Neuronal stem cell (in vitro differentiated cells): ENCODE data around the gene FCHSD2.

Experiments used
- DNase-seq: peaks from one replicate; pipeline ENCODE4 v3.0.0-alpha.2; 2013; ENCODE audit warnings: low spot score
- H2AFZ ChIP-seq: one replicate; pipeline ENCODE4 v1.6.1; 2013; ENCODE audit warnings: mild to moderate bottlenecking, low read length, inconsistent platforms
- H2AK5ac ChIP-seq: 2 replicates; pipeline ENCODE4 v1.6.1; 2013; ENCODE audit warnings: low read depth, mild to moderate bottlenecking, inconsistent platforms, low read length, moderate library complexity, mixed read lengths
- H2BK120ac ChIP-seq: 2 replicates; pipeline ENCODE4 v1.6.1; 2013; ENCODE audit warnings: low read depth, mild to moderate bottlenecking, inconsistent platforms, low read length, moderate library complexity, mixed read lengths
- H2BK12ac ChIP-seq: one replicate; pipeline ENCODE4 v1.6.1; 2013; ENCODE audit warnings: low read length, inconsistent platforms
- H2BK15ac ChIP-seq: 2 replicates; pipeline ENCODE4 v1.6.1; 2013; ENCODE audit warnings: mild to moderate bottlenecking, low read length, inconsistent platforms, mixed read lengths
- H2BK5ac ChIP-seq: one replicate; pipeline ENCODE4 v1.6.1; 2013; ENCODE audit warnings: inconsistent platforms, mild to moderate bottlenecking, low read length, moderate library complexity
- H3K14ac ChIP-seq: one replicate; pipeline ENCODE4 v1.6.1; 2013; ENCODE audit warnings: low read length, inconsistent platforms
- H3K18ac ChIP-seq: 2 replicates; pipeline ENCODE4 v1.6.1; 2013; ENCODE audit warnings: low read length, inconsistent platforms
- H3K23ac ChIP-seq: 2 replicates; pipeline ENCODE4 v1.6.1; 2013; ENCODE audit warnings: low read depth, mild to moderate bottlenecking, mixed read lengths, low read length, inconsistent platforms; ENCODE audit not compliant: poor library complexity
- H3K27ac ChIP-seq: replicated peaks from 3 replicates; pipeline ENCODE4 v1.5.1; 2013; ENCODE audit warnings: low read length, inconsistent platforms
- H3K27me3 ChIP-seq, 3 experiments: 2 replicates each; pipeline ENCODE4 v1.6.1; 2013; ENCODE audit warnings: low read length in 3 of 3, mild to moderate bottlenecking in 2 of 3, inconsistent platforms in 1 of 3, low read depth in 1 of 3, mixed read lengths in 1 of 3, moderate library complexity in 1 of 3; ENCODE audit not compliant: control insufficient read depth in 3 of 3, insufficient read depth in 3 of 3
- H3K36me3 ChIP-seq, 2 donors: replicated peaks in 1 of 2; 2 replicates each; pipeline ENCODE4 v1.6.1; 2013; ENCODE audit warnings: low read length in 2 of 2; ENCODE audit not compliant: control insufficient read depth in 2 of 2, insufficient read depth in 2 of 2
- H3K4ac ChIP-seq: 2 replicates; pipeline ENCODE4 v1.6.1; 2013; ENCODE audit warnings: inconsistent platforms, mild to moderate bottlenecking, low read length, moderate library complexity
- H3K4me1 ChIP-seq, 2 donors: 1 replicate in 1 of 2; 2 replicates in 1 of 2; pipeline ENCODE4 v1.6.1; 2013; ENCODE audit warnings: low read length in 2 of 2, low read depth in 1 of 2; ENCODE audit not compliant: control insufficient read depth in 2 of 2, insufficient read depth in 1 of 2
- H3K4me2 ChIP-seq: one replicate; pipeline ENCODE4 v1.6.1; 2013; ENCODE audit warnings: mild to moderate bottlenecking, low read length, inconsistent platforms; ENCODE audit not compliant: insufficient read depth, poor library complexity, severe bottlenecking
- H3K4me3 ChIP-seq, 2 donors: 2 replicates each; pipeline ENCODE4 v1.5.1; 2013; ENCODE audit warnings: low read length in 2 of 2, mild to moderate bottlenecking in 2 of 2, inconsistent platforms in 1 of 2, moderate library complexity in 1 of 2
- H3K79me1 ChIP-seq: one replicate; pipeline ENCODE4 v1.6.1; 2013; ENCODE audit warnings: low read depth, mild to moderate bottlenecking, inconsistent platforms, low read length, moderate library complexity
- H3K9ac ChIP-seq: one replicate; pipeline ENCODE4 v1.6.1; 2013; ENCODE audit warnings: mild to moderate bottlenecking, low read depth, low read length, inconsistent platforms; ENCODE audit not compliant: poor library complexity
- H3K9me3 ChIP-seq, 2 donors: replicated peaks in 1 of 2; 2 replicates each; pipeline versions ENCODE3 to v1.6.1; 2013; ENCODE audit warnings: low read length in 2 of 2, mild to moderate bottlenecking in 2 of 2, inconsistent platforms in 1 of 2, low read depth in 1 of 2, mixed read lengths in 1 of 2, moderate library complexity in 1 of 2; ENCODE audit not compliant: control insufficient read depth in 2 of 2, insufficient read depth in 1 of 2
- H4K8ac ChIP-seq: one replicate; pipeline ENCODE4 v1.6.1; 2013; ENCODE audit warnings: low read depth, mild to moderate bottlenecking, inconsistent platforms, low read length, moderate library complexity
- H4K91ac ChIP-seq: one replicate; pipeline ENCODE4 v1.6.1; 2013; ENCODE audit warnings: low read length, low read depth, mild to moderate bottlenecking, inconsistent platforms; ENCODE audit not compliant: poor library complexity
- whole genome bisulfite sequencing, 2 donors: extraction: QIAGEN DNeasy Blood & Tissue Kit; methylation state at CpG; one replicate each; pipeline ENCODE4 v1.1.7; 2013; ENCODE audit warnings: missing lambda C conversion rate in 2 of 2, mixed read lengths in 1 of 2; ENCODE audit not compliant: insufficient read length in 2 of 2, insufficient replicate concordance in 1 of 2; ENCODE audit errors: extremely low coverage in 2 of 2; 5-methylcytosine and 5-hydroxymethylcytosine counted together

FCHSD2 gene

GRCh38 chr11:73140213-73141030, 1.7 kb downstream of the FCHSD2 start:
- H3K4me3 ChIP-seq: peak overlapping the region; percentile 62 to 92
- H3K36me3 ChIP-seq: peaks cover 2 to 38% of the 10 kb centered on the region in 2 donors
- H3K14ac ChIP-seq: no peak overlapping the region
- H4K8ac ChIP-seq: no peak overlapping the region
- no peak overlapping the region for H2BK120ac ChIP-seq
- no peak overlapping the region for H2AK5ac ChIP-seq
- peaks cover 8 to 18% of the 10 kb centered on the region in 2 donors for H3K4me1 ChIP-seq
- H3K79me1 ChIP-seq: peaks cover 2% of the 10 kb centered on the region
- peak overlapping the region; percentile 86 for H2AFZ ChIP-seq
- DNase-seq: peak; percentile 26
- no CpG with 5 or more reads among the region's 26 CpGs for WGBS, 2 donors
- no peak overlapping the region for H3K23ac ChIP-seq
- peak overlapping the region; percentile 98 for H2BK5ac ChIP-seq
- H2BK12ac ChIP-seq: no peak overlapping the region
- H2BK15ac ChIP-seq: no peak overlapping the region
- H3K4me2 ChIP-seq: peak overlapping the region; percentile 85
- no peak overlapping the region for H4K91ac ChIP-seq
- no peak overlapping the region for H3K4ac ChIP-seq
- no peak overlapping the region for H3K27ac ChIP-seq
- peaks cover 0 to 3% of the 10 kb centered on the region in 2 donors for H3K9me3 ChIP-seq
- H3K9ac ChIP-seq: peak overlapping the region; percentile 99
- no peaks in the 10 kb centered on the region for H3K27me3 ChIP-seq
- no peak overlapping the region for H3K18ac ChIP-seq

DNA sequence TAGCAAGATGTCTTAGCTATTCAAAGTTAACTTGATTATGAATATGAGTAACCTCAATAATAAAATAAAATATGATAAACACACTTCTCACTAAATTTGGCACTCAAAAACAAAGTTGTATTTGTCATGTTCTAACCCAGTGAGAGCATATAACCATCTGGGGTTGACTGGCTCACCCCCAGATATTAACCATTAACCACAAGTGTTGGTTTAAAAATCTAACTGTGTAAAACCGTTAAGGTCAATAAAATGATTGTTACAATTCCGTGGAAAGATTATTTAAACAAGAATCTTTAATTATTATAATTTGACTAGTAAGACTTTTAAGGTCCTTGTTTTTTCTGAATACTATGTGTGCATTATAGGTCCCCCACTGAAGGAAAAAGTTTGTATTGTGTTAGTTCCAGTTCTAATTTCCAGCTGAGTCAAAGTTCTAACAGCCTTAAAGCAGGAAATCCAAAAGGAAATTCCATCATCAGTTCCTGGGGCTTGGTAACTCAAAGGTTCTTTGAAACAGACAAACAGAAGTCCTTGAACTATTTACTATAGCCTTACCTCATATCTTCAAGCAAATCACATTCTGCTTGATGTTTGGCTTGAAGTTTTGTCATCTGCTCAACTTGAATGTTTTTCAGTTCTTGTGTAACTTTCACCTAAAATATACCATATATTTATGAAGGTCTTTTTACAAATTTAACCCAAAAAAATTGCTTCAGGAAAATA, 2.5 kb downstream of the FCHSD2 start:
- Histone ChIP-seq H3K36me3 (peaks cover 2 to 43% of the 10 kb centered on the region in 2 donors), H2AFZ (no peak overlapping the region), H2AK5ac (no peak overlapping the region), H3K18ac (no peak overlapping the region), H2BK15ac (no peak overlapping the region), H2BK5ac (no peak overlapping the region), H4K91ac (no peak overlapping the region), H3K14ac (no peak overlapping the region), H3K9me3 (peaks cover 0 to 3% of the 10 kb centered on the region in 2 donors), H4K8ac (no peak overlapping the region), H3K79me1 (peaks cover 2% of the 10 kb centered on the region), H3K9ac (no peak overlapping the region), H2BK120ac (no peak overlapping the region), H3K4ac (no peak overlapping the region), H3K4me2 (no peak overlapping the region), H2BK12ac (no peak overlapping the region), H3K27ac (no peak overlapping the region), H3K27me3 (no peaks in the 10 kb centered on the region), H3K23ac (no peak overlapping the region), H3K4me3 (peak overlapping the region in 1 of 2 donors; percentile 62), H3K4me1 (peaks cover 8 to 18% of the 10 kb centered on the region in 2 donors)
- no CpG with 5 or more reads among the region's 2 CpGs for WGBS, 2 donors
- no peak for DNase-seq

DNA sequence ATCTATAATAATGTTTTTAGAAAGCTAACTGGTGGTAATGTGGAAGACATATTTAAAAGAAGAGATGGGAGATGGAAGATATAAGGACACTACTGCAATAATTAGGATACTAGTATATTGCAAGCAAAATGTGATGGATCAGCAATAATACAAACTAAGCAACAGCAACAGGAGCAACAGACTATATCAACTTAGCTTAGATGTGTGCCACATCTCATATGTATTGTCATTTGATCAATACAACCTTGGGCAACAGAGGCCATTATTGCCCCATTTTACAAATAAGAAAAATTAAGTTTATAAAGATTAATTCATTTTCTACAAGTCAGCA, 4.2 kb downstream of the FCHSD2 start:
- no peak overlapping the region for H3K4me3 ChIP-seq
- no peak overlapping the region for H2AFZ ChIP-seq
- no peak for DNase-seq
- no peak overlapping the region for H4K91ac ChIP-seq
- H3K18ac ChIP-seq: no peak overlapping the region
- H4K8ac ChIP-seq: no peak overlapping the region
- no peak overlapping the region for H3K4me2 ChIP-seq
- no peak overlapping the region for H3K4ac ChIP-seq
- H3K36me3 ChIP-seq: peaks cover 2 to 60% of the 10 kb centered on the region in 2 donors
- no peak overlapping the region for H2BK120ac ChIP-seq
- H3K79me1 ChIP-seq: peaks cover 2% of the 10 kb centered on the region
- H3K27me3 ChIP-seq: no peaks in the 10 kb centered on the region
- no peak overlapping the region for H3K27ac ChIP-seq
- H2AK5ac ChIP-seq: no peak overlapping the region
- H3K4me1 ChIP-seq: peaks cover 1 to 10% of the 10 kb centered on the region in 2 donors
- H2BK5ac ChIP-seq: no peak overlapping the region
- H3K23ac ChIP-seq: no peak overlapping the region
- no peak overlapping the region for H3K9ac ChIP-seq
- H3K14ac ChIP-seq: no peak overlapping the region
- no peak overlapping the region for H2BK15ac ChIP-seq
- H3K9me3 ChIP-seq: peaks cover 0 to 3% of the 10 kb centered on the region in 2 donors
- no peak overlapping the region for H2BK12ac ChIP-seq

DNA sequence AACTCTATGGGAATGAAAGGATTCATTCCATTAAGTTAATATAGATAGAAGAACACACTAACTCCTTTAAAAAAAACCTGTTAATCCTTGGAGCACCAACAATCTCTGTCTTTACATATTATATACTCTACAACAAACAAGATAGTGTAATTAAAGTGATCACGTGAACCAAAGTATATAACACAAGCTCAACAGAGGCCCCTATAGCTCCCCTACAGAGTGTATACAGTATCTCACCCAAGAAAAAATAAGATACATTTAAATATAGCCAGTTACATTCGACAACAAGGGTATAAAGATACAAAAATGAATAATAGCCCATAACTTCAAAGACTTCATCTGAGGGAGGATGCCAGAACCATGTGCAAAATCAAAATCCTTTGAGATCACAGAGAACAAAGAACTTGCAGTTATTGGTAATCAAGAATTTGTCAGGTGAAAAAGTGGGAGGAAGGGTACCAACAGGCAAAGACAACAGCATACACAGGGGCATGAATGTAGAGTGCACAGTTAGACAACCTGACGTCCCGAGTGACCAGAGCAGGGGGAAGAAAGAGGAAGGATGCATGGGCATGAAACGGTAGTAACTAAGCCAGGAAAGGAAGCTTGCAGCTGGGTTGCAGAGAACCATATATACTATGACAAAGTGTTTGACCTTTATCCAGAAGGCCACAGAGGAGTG, 4.7 kb downstream of the FCHSD2 start:
- Histone ChIP-seq H4K91ac (no peak overlapping the region), H3K4me2 (no peak overlapping the region), H3K18ac (no peak overlapping the region), H3K23ac (no peak overlapping the region), H2BK15ac (no peak overlapping the region), H3K36me3 (peaks cover 2 to 64% of the 10 kb centered on the region in 2 donors), H2BK5ac (no peak overlapping the region), H4K8ac (no peak overlapping the region), H3K9ac (no peak overlapping the region), H2AFZ (no peak overlapping the region), H3K4me3 (no peak overlapping the region), H3K27ac (no peak overlapping the region), H2BK12ac (no peak overlapping the region), H2BK120ac (no peak overlapping the region), H3K79me1 (peaks cover 2% of the 10 kb centered on the region), H3K14ac (no peak overlapping the region), H3K4ac (no peak overlapping the region), H3K9me3 (peaks cover 0 to 3% of the 10 kb centered on the region in 2 donors), H3K4me1 (peaks cover 0 to 8% of the 10 kb centered on the region in 2 donors), H2AK5ac (no peak overlapping the region), H3K27me3 (no peaks in the 10 kb centered on the region)
- DNase-seq: no peak
- WGBS, 2 donors: no CpG with 5 or more reads among the region's 5 CpGs
